Measurements from ENCODE around the gene DAND5. TPM values are rescaled to one million over a fixed set of nuclear protein-coding genes. Genes with fewer than 3 reads are reported as not detected.
A peak's percentile ranks its signal among the peaks of the same experiment; 100 is the strongest.
"Not testable (repeated sequence)": the region's sequence is repeated elsewhere in the genome, so short reads cannot be mapped to it uniquely, and the experiment has no call there.

DAND5 gene
- total and polyA plus RNA-seq, 2 of the 13 experiments (the other 11 are each of a cell fraction or from before 2014, with no cell fraction given), result 0.04 TPM; not detected in 1

- TF ChIP-seq CBX1 (IDR thresholded peaks at IDR 0.05; ENCODE audit: low read depth) (no peak), ELF3 (CRISPR knock-in tag; IDR thresholded peaks at IDR 0.05) (no peak), ZNF546 (CRISPR knock-in tag; conservative IDR thresholded peaks at IDR 0.05) (no peak), ZNF225 (CRISPR knock-in tag; IDR thresholded peaks at IDR 0.05) (no peak), ZNF124 (CRISPR knock-in tag; IDR thresholded peaks at IDR 0.05) (no peak)
Measured at GRCh38 chr19:12954612-12954962, 14.8 kb upstream of the DAND5 start (continued).

- Histone ChIP-seq H3K36me3 (replicated peaks in 1 of 2; ENCODE audit: control insufficient read depth in 1 of 2, insufficient read depth in 2 of 2, low read length in 2 of 2) (peaks cover 13 to 29% of the 10 kb centered on the region in 2 experiments; a peak in 4 of 5 replicates), H3K27ac (ENCODE audit: extremely low read length, insufficient read depth, low read length) (peak overlapping the region; percentile 17), H3K4me3 (replicated peaks in 1 of 3; ENCODE audit: insufficient read depth in 1 of 3, low read depth in 2 of 3, low read length in 3 of 3) (peak overlapping the region; percentile 82 to 93 (median 89)), H3K4me2 (ENCODE audit: low read depth, low read length) (peak overlapping the region; percentile 82), H3K4me1 (ENCODE audit: insufficient read depth, low read length) (peaks cover 23% of the 10 kb centered on the region), H3K9ac (ENCODE audit: insufficient read depth, low read depth, low read length) (peak overlapping the region; percentile 93), H3K79me2 (ENCODE audit: insufficient read depth, low read length) (peaks cover 24% of the 10 kb centered on the region)
- H2AFZ ChIP-seq (ENCODE audit: low read length); in situ Hi-C loops (cut with HindIII; ENCODE audit: extremely low pct_ligation_motif_present, low pct_unique_long_range_greater_than_20kb); H4K20me1 ChIP-seq (ENCODE audit: insufficient read depth, low read length); FAIRE-seq; H3K27me3 ChIP-seq (ENCODE audit: control insufficient read depth in 1 of 2, insufficient read depth in 2 of 2, low read length in 2 of 2); CTCF ChIA-PET (ENCODE audit: low intra/inter-chr PET ratio, low total read pairs); ATAC-seq; BruUV-seq (replicated peaks); DNase-seq (ENCODE audit: low spot score); H3K9me3 ChIP-seq (ENCODE audit: low read length); intact Hi-C loops (cut with micrococcal nuclease; ENCODE audit: unreplicated experiment): not testable (repeated sequence)
- 91% methylated on average over 9 of the region's 9 CpGs for WGBS (ENCODE audit: low lambda C conversion rate)
- POLR2A ChIA-PET, result interaction anchor here (1.5 to 3.9 kb wide), 2 partner anchors 9 to 10 kb away, joined by 6 to 25 read pairs; partner anchors contain the start of gene RAD23A
- 0 out of 2 replicates have a peak, but pooled peaks have one; percentile 8 for TF ChIP-seq ZBTB46 (CRISPR knock-in tag; IDR thresholded peaks at IDR 0.05; ENCODE audit: borderline replicate concordance)
Measured at GRCh38 chr19:12955575-12955974, 13.8 kb upstream of the DAND5 start.

Data from HepG2 (cell line).